Cardiac atrium fibroblast (primary cell): Measurements from ENCODE around the gene TOMM20. TPM values are rescaled to one million over a fixed set of nuclear protein-coding genes. Genes with fewer than 3 reads are reported as not detected.

ENCODE experiments used
- total RNA-seq: library from RNA; depleted of rRNA; stranded (reverse); fragments of >200 nt; gene quantifications from 2 replicates; pipeline ENCODE4 v1.2.3, GENCODE V29; 2015

TOMM20 gene
- total RNA-seq = 94.2 and 106 TPM in 2 replicates

DNA sequence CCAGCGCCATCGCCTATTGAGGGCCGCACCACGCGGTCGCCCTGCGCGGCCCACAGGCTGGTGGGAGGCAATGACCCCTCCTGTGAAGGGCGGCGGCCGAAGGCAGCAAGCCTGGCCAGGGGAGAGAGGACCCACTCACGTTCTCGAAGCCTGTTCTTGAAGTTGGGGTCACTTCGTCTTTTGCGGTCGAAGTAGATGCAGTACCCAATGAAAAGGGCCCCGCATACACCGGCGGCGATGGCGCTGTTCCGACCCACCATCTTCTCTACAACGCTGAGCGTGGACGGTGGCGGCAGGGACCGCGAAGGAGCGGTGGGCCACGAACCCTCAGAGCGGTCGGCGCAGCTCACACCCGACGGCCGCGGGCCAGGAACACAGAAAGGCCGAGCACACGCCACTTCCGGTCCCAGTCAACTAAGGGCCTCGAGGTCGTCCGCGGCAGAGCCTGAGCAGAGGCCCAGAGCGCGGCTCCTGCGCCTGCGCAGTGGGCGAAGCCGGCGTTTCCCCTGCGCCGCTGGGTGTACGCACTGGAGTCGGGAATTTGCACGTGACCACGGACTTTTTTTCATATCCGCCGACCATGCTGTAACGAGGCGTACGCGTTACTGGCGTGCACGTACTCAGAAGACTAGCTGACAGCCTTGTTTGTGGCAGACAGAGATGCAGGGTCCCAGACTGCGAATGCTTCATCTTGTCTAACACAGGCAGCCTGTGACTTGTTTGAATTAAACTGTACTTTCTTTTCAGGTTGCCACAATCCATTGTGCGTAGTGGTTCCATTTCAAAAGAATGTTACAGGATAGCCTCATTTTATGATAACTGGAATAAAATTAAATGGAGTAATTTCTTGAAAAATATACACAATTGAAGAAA, at the start of gene TOMM20:
TOMM20 (minus strand) TSS at position 382 of the 873 bp plus-strand sequence; CDS start at position 260, 122 bp downstream.

DNA sequence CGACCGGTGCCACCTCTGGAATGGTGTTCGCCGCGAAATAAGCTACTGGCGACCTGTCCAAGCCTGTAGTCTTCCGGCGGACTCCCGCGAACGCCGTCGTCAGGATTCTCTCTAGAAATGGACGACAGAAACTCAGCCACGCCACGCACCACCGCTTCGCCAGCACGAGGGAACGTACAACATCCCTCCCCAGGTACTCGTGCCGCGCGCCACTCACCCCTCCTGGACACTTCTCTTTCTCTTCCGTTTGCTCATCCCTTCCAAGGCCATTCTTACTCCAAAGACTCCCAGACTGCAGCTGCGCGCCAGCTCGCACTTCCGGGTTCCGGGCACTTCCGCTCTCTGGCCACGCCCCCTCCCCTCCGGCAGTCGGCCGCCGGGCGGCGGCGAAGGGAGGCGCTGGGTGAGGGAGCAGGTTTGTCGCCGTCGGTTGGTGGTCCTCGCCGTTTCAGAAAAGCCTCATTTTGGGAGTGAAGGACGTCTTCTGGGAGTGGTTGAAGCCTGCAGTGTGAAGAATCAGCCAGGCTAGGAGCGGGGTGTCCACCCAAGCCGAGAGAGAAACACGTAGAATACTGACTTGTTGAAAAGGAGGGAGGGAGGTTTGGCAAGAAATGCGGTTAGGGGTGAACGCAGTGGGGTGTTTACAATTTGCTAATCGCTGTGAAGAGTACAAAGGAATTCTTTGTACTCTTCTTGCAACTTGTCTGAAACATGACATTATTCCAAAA, 32.5 kb upstream of the TOMM20 start, which contains the start of gene RBM34:
RBM34 (minus strand) TSS at position 294 of the 728 bp plus-strand sequence; CDS start at position 270, 24 bp downstream.

Other genes starting within 250 kb of the TOMM20 start
- 30.5 and 71.6 TPM in 2 replicates for gene RBM34, start 32.4 kb upstream of the TOMM20 start, total RNA-seq
- gene ARID4B, start 199.3 kb upstream of the TOMM20 start, total RNA-seq = 11.0 and 11.8 TPM in 2 replicates
- gene GGPS1, start 199.7 kb upstream of the TOMM20 start, total RNA-seq = 19.5 and 22.7 TPM in 2 replicates
- 16.2 and 29.5 TPM in 2 replicates for gene TBCE, start 238.6 kb upstream of the TOMM20 start, total RNA-seq